ENCODE data around the gene BSDC1. TPM values are rescaled to one million over a fixed set of nuclear protein-coding genes. Genes with fewer than 3 reads are reported as not detected.

BSDC1 gene
- total and polyA plus RNA-seq, 2 experiments from 2014 or later = 22.7 to 50.7 TPM

- H3K27ac Mint-ChIP-seq = no peak overlapping the region
- ATAC-seq = no peak
Measured at GRCh38 chr1:32352239-32352745, 41.9 kb downstream of the BSDC1 start.

More at GRCh38 chr1:32352239-32352745, 41.9 kb downstream of the BSDC1 start:
- Mint-ChIP-seq H3K4me3 (peak overlapping the region; percentile 81), H3K9me3 (peaks cover 18% of the 10 kb centered on the region), H3K4me1 (peaks cover 18% of the 10 kb centered on the region), H3K27me3 (ENCODE audit: insufficient read depth, low read depth, poor library complexity) (peaks cover 22% of the 10 kb centered on the region), H3K36me3 (ENCODE audit: low read depth) (peaks cover 7% of the 10 kb centered on the region)
- Histone ChIP-seq H3F3A (replicated peaks; ENCODE audit: low read depth) (peaks cover 12% of the 10 kb centered on the region; the same call in 1 of the 2 replicates), H3K27me3 (ENCODE audit: insufficient read depth) (peaks cover 17% of the 10 kb centered on the region), H2AFZ (peak overlapping the region; percentile 86; the same call in 1 of the 2 replicates), H3K4me1 (ENCODE audit: insufficient read depth) (no peaks in the 10 kb centered on the region; the same call in 1 of the 2 replicates), H3K4me3 (peak overlapping the region; percentile 78), H3K4me2 (peak overlapping the region; percentile 88), H3K79me2 (replicated peaks; ENCODE audit: insufficient read depth) (no peaks in the 10 kb centered on the region), H3K27ac (ENCODE audit: low read depth) (no peak overlapping the region), H3K36me3 (ENCODE audit: insufficient read depth) (no peaks in the 10 kb centered on the region), H3K9me2 (ENCODE audit: insufficient read depth) (peaks cover 10% of the 10 kb centered on the region; the same call in 1 of the 2 replicates), H4K20me1 (replicated peaks; ENCODE audit: insufficient read depth) (no peaks in the 10 kb centered on the region)
- TF ChIP-seq REST (IDR thresholded peaks at IDR 0.05; ENCODE audit: unreplicated experiment) (no peak), POLR2AphosphoS5 (IDR thresholded peaks at IDR 0.05; ENCODE audit: low read depth) (no peak), JUNB (IDR thresholded peaks at IDR 0.05; ENCODE audit: unreplicated experiment) (no peak), ZNF462 (CRISPR knock-in tag; IDR thresholded peaks at IDR 0.05) (no peak), EZH2phosphoT487 (IDR thresholded peaks at IDR 0.05; ENCODE audit: unreplicated experiment) (no peak), STAT1 (IDR thresholded peaks at IDR 0.05; ENCODE audit: unreplicated experiment) (no peak), ETS1 (IDR thresholded peaks at IDR 0.05) (no peak), ZNF331 (CRISPR knock-in tag; IDR thresholded peaks at IDR 0.05; ENCODE audit: low read depth) (no peak), NANOG (IDR thresholded peaks at IDR 0.05; ENCODE audit: borderline replicate concordance) (no peak), CTCF (conservative IDR thresholded peaks at IDR 0.05; ENCODE audit: low read depth in 2 of 2) (no peak), CREB1 (CRISPR knock-in tag; IDR thresholded peaks at IDR 0.05; ENCODE audit: low read depth) (no peak)
- DNase-seq (ENCODE audit: low spot score) = no peak

All from GM23338 (cell line).